ENCODE measurements around the gene ATP8B4. TPM values are rescaled to one million over a fixed set of nuclear protein-coding genes. Genes with fewer than 3 reads are reported as not detected.

Gene ATP8B4
- total and polyA plus RNA-seq, 7 donors = 1.2 to 11.1 (median 4.9) TPM

GRCh38 chr15:50053055-50053856 is 65.8 kb downstream of the ATP8B4 start:
- intact Hi-C loops (cut with DNase I) = loop anchor here (2.0 to 5.0 kb wide), 3 partner anchors 176 to 816 kb away; no protein-coding TSS in a partner anchor
- Histone ChIP-seq H3K36me3 (no peaks in the 10 kb centered on the region), H3K4me3 (no peak overlapping the region), H3K4me1 (peaks cover 0 to 44% (median 26%) of the 10 kb centered on the region in 4 donors), H3K9me3 (no peaks in the 10 kb centered on the region), H3K27ac (peak overlapping the region in 2 of 4 donors; percentile 8 to 38), H3K27me3 (no peaks in the 10 kb centered on the region)
- 15 to 49% methylated on average over 3 of the region's 3 CpGs for WGBS, 2 donors
- DNase-seq = no peak
- TF ChIP-seq EP300 (IDR thresholded peaks at IDR 0.05) (no peak), POLR2A (IDR thresholded peaks at IDR 0.05) (no peak), POLR2AphosphoS5 (IDR thresholded peaks at IDR 0.05) (no peak), CTCF (IDR thresholded peaks at IDR 0.05) (no peak)

GRCh38 chr15:50051811-50052419 is 67.1 kb downstream of the ATP8B4 start:
- Histone ChIP-seq H3K9me3 (no peaks in the 10 kb centered on the region), H3K4me3 (no peak overlapping the region), H3K27me3 (no peaks in the 10 kb centered on the region), H3K4me1 (peaks cover 0 to 31% (median 15%) of the 10 kb centered on the region in 4 donors), H3K36me3 (no peaks in the 10 kb centered on the region), H3K27ac (peak overlapping the region in 1 of 4 donors; percentile 28)
- TF ChIP-seq EP300 (IDR thresholded peaks at IDR 0.05) (no peak), CTCF (IDR thresholded peaks at IDR 0.05) (peak; percentile 25 to 72 (median 48))
- WGBS, 2 donors = 43 to 59% methylated on average over 3 of the region's 3 CpGs
- intact Hi-C loops (cut with DNase I) = loop anchor here (2.0 to 5.0 kb wide), 3 partner anchors 175 to 815 kb away; no protein-coding TSS in a partner anchor
- DNase-seq = peak; percentile 76

GRCh38 chr15:50050986-50051743 is 67.9 kb downstream of the ATP8B4 start:
- Histone ChIP-seq H3K27ac (peak overlapping the region in 2 of 4 donors; percentile 9 to 28), H3K4me1 (peaks cover 0 to 31% (median 14%) of the 10 kb centered on the region in 4 donors), H3K27me3 (no peaks in the 10 kb centered on the region), H3K4me3 (no peak overlapping the region), H3K36me3 (no peaks in the 10 kb centered on the region), H3K9me3 (no peaks in the 10 kb centered on the region)
- no peak for TF ChIP-seq POLR2AphosphoS5 (IDR thresholded peaks at IDR 0.05)
- no peak for TF ChIP-seq CTCF (IDR thresholded peaks at IDR 0.05)
- no peak for TF ChIP-seq POLR2A (IDR thresholded peaks at IDR 0.05)
- no peak for TF ChIP-seq EP300 (IDR thresholded peaks at IDR 0.05)
- no peak for DNase-seq
- intact Hi-C loops (cut with DNase I) = loop anchor here (5.0 kb wide), 2 partner anchors 174 to 814 kb away; no protein-coding TSS in a partner anchor
- 79 to 83% methylated on average over 5 of the region's 5 CpGs for WGBS, 2 donors

GRCh38 chr15:50049871-50050270 is 69.2 kb downstream of the ATP8B4 start:
- intact Hi-C loops (cut with DNase I) = loop anchor here (5.0 kb wide), 3 partner anchors 48 to 813 kb away; no protein-coding TSS in a partner anchor
- Histone ChIP-seq H3K4me3 (no peak overlapping the region), H3K27ac (no peak overlapping the region), H3K36me3 (no peaks in the 10 kb centered on the region), H3K4me1 (peaks cover 0 to 21% (median 8%) of the 10 kb centered on the region in 4 donors), H3K9me3 (no peaks in the 10 kb centered on the region), H3K27me3 (no peaks in the 10 kb centered on the region)
- no peak for TF ChIP-seq POLR2AphosphoS5 (IDR thresholded peaks at IDR 0.05)
- TF ChIP-seq EP300 (IDR thresholded peaks at IDR 0.05) = no peak
- TF ChIP-seq POLR2A (IDR thresholded peaks at IDR 0.05) = no peak
- TF ChIP-seq CTCF (IDR thresholded peaks at IDR 0.05) = no peak
- DNase-seq = no peak

All from sigmoid colon (tissue), 7 donors.